Upper lobe of left lung (tissue), 4 donors: ENCODE measurements around the gene HNMT.

Source experiments
- POLR2A ChIP-seq, 4 donors: fragments of 450-650 bp; IDR thresholded peaks; one replicate each; pipeline ENCODE4 v1.5.1; 2016 to 2017; ENCODE audit warnings: antibody characterized with exemption in 4 of 4, mild to moderate bottlenecking in 2 of 4
- POLR2AphosphoS5 ChIP-seq, 2 donors: sonication (generic); formaldehyde crosslinking; IDR thresholded peaks; one replicate each; pipeline ENCODE4 v1.5.1; 2017; ENCODE audit warnings: antibody characterized with exemption in 2 of 2

- TF ChIP-seq POLR2A (IDR thresholded peaks at IDR 0.05) (no peak), POLR2AphosphoS5 (IDR thresholded peaks at IDR 0.05) (no peak)
Measured at GRCh38 chr2:137938204-137938603, 26.1 kb upstream of the HNMT start.
